Liver (tissue), 3 donors: Measurements from ENCODE around the gene RPTOR.

Experiments used
- CTCF ChIP-seq: fragments of 150-350 bp; IDR thresholded peaks from 2 replicates; pipeline ENCODE4 v1.5.1; 2017; ENCODE audit warnings: improper control_type of control experiment, low read depth, low read length; ENCODE audit not compliant: missing input control
- GABPA ChIP-seq, 2 donors: IDR thresholded peaks in 1 of 2; conservative IDR thresholded peaks in 1 of 2; 2 replicates each; pipeline ENCODE4 v1.6.1; 2016; ENCODE audit warnings: antibody characterized with exemption in 2 of 2, mild to moderate bottlenecking in 1 of 2, moderate library complexity in 1 of 2
- HNF4G ChIP-seq: IDR thresholded peaks from 2 replicates; pipeline ENCODE4 v1.6.1; 2016; ENCODE audit warnings: antibody characterized with exemption
- JUND ChIP-seq, 2 donors: IDR thresholded peaks; 2 replicates each; pipeline ENCODE4 v1.6.1; 2016; ENCODE audit warnings: antibody characterized with exemption in 2 of 2
- MAX ChIP-seq: IDR thresholded peaks from 2 replicates; pipeline ENCODE4 v1.6.1; 2016; ENCODE audit warnings: antibody characterized with exemption
- RAD21 ChIP-seq, 2 donors: IDR thresholded peaks; 2 replicates each; pipeline ENCODE4 v1.6.1; 2016; ENCODE audit warnings: antibody characterized with exemption in 2 of 2, mild to moderate bottlenecking in 2 of 2
- REST ChIP-seq: IDR thresholded peaks from 2 replicates; pipeline ENCODE4 v1.6.1; 2016; ENCODE audit warnings: antibody characterized with exemption, mild to moderate bottlenecking
- SP1 ChIP-seq: IDR thresholded peaks from 2 replicates; pipeline ENCODE4 v1.6.1; 2018; ENCODE audit warnings: antibody characterized with exemption, mild to moderate bottlenecking
- TAF1 ChIP-seq: conservative IDR thresholded peaks from 2 replicates; pipeline ENCODE4 v1.6.1; 2016; ENCODE audit warnings: antibody characterized with exemption, mild to moderate bottlenecking
- YY1 ChIP-seq: IDR thresholded peaks from 2 replicates; pipeline ENCODE4 v1.6.1; 2016; ENCODE audit warnings: antibody characterized with exemption, mild to moderate bottlenecking
- donor health status: healthy.
- donor health status: healthy.

- no peak for TF ChIP-seq CTCF
- TF ChIP-seq TAF1: no peak
- no peak for TF ChIP-seq RAD21 (IDR thresholded peaks at IDR 0.05)
- no peak for TF ChIP-seq YY1
- no peak for TF ChIP-seq SP1
- TF ChIP-seq GABPA (IDR thresholded peaks at IDR 0.05 in 1 of 2, conservative IDR thresholded peaks at IDR 0.05 in 1 of 2): no peak
- TF ChIP-seq MAX: no peak
- no peak for TF ChIP-seq JUND (IDR thresholded peaks at IDR 0.05)
- TF ChIP-seq HNF4G: no peak
- no peak for TF ChIP-seq REST
Observed at GRCh38 chr17:80718428-80718827, 173.8 kb downstream of the RPTOR start.
